ENCODE data around the gene SUPT20HL2. TPM values are rescaled to one million over a fixed set of nuclear protein-coding genes. Genes with fewer than 3 reads are reported as not detected.

The SUPT20HL2 gene
- total and polyA plus RNA-seq, 2 experiments from 2014 or later: 0.08 TPM; not detected in 1

- DNase-seq (ENCODE audit: low spot score) (no peak), ATAC-seq (no peak)
- Histone ChIP-seq H4K20me1 (replicated peaks; ENCODE audit: insufficient read depth) (no peaks in the 10 kb centered on the region), H3K4me3 (no peak overlapping the region), H3K4me2 (no peak overlapping the region), H2AFZ (no peak overlapping the region), H3F3A (replicated peaks; ENCODE audit: low read depth) (no peaks in the 10 kb centered on the region), H3K9me2 (ENCODE audit: insufficient read depth) (no peaks in the 10 kb centered on the region), H3K27ac (ENCODE audit: low read depth) (no peak overlapping the region), H3K4me1 (ENCODE audit: insufficient read depth) (no peaks in the 10 kb centered on the region), H3K36me3 (ENCODE audit: insufficient read depth) (no peaks in the 10 kb centered on the region), H3K79me2 (replicated peaks; ENCODE audit: insufficient read depth) (no peaks in the 10 kb centered on the region), H3K27me3 (ENCODE audit: insufficient read depth) (no peaks in the 10 kb centered on the region)
- Mint-ChIP-seq H3K36me3 (ENCODE audit: low read depth) (no peaks in the 10 kb centered on the region), H3K9me3 (no peaks in the 10 kb centered on the region), H3K4me1 (no peaks in the 10 kb centered on the region; the same call in 2 of the 3 replicates), H3K27me3 (ENCODE audit: insufficient read depth, low read depth, poor library complexity) (no peaks in the 10 kb centered on the region), H3K27ac (no peak overlapping the region), H3K4me3 (no peak overlapping the region)
- TF ChIP-seq NANOG (IDR thresholded peaks at IDR 0.05; ENCODE audit: borderline replicate concordance) (no peak), EZH2 (IDR thresholded peaks at IDR 0.05; ENCODE audit: low read depth, unreplicated experiment) (no peak), STAT1 (IDR thresholded peaks at IDR 0.05; ENCODE audit: unreplicated experiment) (no peak), ZNF331 (CRISPR knock-in tag; IDR thresholded peaks at IDR 0.05; ENCODE audit: low read depth) (no peak), CREB1 (CRISPR knock-in tag; IDR thresholded peaks at IDR 0.05; ENCODE audit: low read depth) (no peak), CTCF (conservative IDR thresholded peaks at IDR 0.05; ENCODE audit: low read depth in 2 of 2) (no peak), ZNF462 (CRISPR knock-in tag; IDR thresholded peaks at IDR 0.05) (no peak), JUNB (IDR thresholded peaks at IDR 0.05; ENCODE audit: unreplicated experiment) (no peak), ZNF114 (CRISPR knock-in tag; IDR thresholded peaks at IDR 0.05) (no peak), REST (IDR thresholded peaks at IDR 0.05; ENCODE audit: unreplicated experiment) (no peak)
Observed at GRCh38 chrX:24317567-24317966, 3.7 kb upstream of the SUPT20HL2 start.

Measured in GM23338 (cell line).